ENCODE results near the gene NKX2-1.

DNA sequence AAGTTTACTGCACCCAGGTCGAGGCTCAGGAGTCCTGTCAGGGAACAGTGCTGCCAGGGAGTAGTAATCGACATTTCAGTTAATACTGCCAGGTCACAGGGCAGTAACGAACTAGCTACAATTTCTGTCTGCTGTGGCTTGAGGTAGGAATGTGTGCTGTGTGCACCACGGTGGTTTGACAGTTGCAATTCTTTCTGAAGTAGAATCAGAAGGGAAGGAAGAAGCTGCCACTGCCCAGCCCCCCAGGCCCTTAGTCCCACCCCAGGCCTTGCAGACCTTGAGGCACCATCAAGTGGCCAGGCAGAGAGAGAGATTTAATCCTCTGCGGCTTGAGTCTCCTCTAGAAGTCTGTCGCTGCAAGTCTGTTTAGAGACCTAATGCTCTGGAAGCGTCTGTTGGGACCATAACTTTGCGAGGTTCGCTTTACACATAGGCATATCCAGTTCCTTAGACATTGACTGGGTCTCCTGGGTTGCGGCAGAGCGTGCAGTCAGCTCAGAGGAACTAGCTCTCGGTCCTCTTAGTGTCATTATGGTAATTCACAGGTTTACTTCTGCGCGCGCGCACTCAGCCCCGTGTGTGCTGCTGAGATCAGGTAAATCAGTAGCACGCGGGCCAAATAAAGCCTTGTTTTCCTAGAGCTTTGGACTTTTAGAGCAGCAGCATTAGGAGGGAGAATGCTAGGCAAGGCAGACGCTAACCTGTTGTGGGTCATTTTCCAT, 9.8 kb downstream of the NKX2-1 start:
- TF ChIP-seq EZH2 (IDR thresholded peaks at IDR 0.05; ENCODE audit: insufficient read depth, poor library complexity, severe bottlenecking) (no peak), EZH2phosphoT487 (IDR thresholded peaks at IDR 0.05; ENCODE audit: insufficient read depth, low read depth) (no peak)
